ENCODE results near the gene IFNLR1. TPM values are rescaled to one million over a fixed set of nuclear protein-coding genes. Genes with fewer than 3 reads are reported as not detected.
A peak's percentile ranks its signal among the peaks of the same experiment; 100 is the strongest.

The IFNLR1 gene
- total and polyA plus RNA-seq, 2 donors from 2014 or later, result 1.6 to 4.8 TPM

DNA sequence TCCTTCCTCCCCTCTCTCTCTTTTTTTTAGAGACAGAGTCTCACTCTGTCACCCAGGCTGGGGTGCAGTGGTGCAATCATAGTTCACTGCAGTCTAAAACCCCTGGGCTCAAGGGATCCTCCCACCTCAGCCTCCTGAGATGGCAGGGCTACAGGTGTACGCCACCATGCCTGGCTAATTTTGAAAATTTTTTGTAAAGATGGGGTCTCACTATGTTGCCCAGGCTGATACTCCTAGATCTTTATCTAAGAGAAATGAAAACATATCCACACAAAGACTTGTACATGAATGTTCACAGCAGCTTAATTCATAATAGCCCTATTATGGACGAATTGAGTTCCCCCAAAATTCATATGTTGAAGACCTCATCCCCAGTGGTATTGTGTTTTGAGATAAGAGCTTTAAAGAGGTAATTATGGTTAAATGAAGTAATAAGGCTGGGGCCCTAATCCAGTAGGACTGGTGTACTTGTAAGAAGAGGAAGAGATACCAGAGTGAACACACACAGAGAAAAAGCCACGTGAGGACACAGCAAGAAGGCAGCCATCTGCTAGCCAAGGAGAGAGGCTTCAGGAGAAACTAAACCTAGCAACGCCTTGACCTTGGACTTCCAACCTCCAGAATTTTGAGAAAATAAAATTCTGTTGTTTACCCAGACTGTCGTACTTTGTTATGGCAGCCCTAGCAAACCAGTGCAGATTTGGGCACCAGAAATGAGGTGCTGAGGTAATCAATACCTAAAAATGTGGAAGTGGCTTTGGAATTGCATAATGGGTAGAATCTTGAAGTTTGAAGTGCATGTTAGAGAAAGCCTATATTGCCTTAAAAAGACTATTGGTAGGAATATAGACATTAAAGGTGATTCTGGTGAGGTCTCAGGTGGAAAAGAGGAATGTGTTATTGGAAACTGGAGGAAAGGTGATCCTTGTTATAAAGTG, 13.2 kb downstream of the IFNLR1 start:
- H3K36me3 ChIP-seq (ENCODE audit: control insufficient read depth in 2 of 3, insufficient read depth in 3 of 3, low read length in 3 of 3), result no peaks in the 10 kb centered on the region
- H3K9me3 ChIP-seq (ENCODE audit: control insufficient read depth in 2 of 3, insufficient read depth in 1 of 3, low read length in 3 of 3), result no peaks in the 10 kb centered on the region
- intact Hi-C loops (cut with DNase I), result no loop called here
- DNase-seq (no peak), FAIRE-seq (no peak)
- no peak overlapping the region for H3K9ac ChIP-seq (ENCODE audit: low read length in 3 of 3)
- H3K27me3 ChIP-seq (ENCODE audit: control insufficient read depth, insufficient read depth, low read length), result no peaks in the 10 kb centered on the region
- H3K4me3 ChIP-seq (ENCODE audit: low read length in 3 of 3), result no peak overlapping the region
- no peaks in the 10 kb centered on the region for H3K4me1 ChIP-seq (ENCODE audit: control insufficient read depth in 2 of 3, insufficient read depth in 2 of 3, low read depth in 1 of 3, low read length in 3 of 3)
- H3K27ac ChIP-seq (ENCODE audit: low read depth in 2 of 2, low read length in 2 of 2), result no peak overlapping the region
- TF ChIP-seq, protein P1, sequence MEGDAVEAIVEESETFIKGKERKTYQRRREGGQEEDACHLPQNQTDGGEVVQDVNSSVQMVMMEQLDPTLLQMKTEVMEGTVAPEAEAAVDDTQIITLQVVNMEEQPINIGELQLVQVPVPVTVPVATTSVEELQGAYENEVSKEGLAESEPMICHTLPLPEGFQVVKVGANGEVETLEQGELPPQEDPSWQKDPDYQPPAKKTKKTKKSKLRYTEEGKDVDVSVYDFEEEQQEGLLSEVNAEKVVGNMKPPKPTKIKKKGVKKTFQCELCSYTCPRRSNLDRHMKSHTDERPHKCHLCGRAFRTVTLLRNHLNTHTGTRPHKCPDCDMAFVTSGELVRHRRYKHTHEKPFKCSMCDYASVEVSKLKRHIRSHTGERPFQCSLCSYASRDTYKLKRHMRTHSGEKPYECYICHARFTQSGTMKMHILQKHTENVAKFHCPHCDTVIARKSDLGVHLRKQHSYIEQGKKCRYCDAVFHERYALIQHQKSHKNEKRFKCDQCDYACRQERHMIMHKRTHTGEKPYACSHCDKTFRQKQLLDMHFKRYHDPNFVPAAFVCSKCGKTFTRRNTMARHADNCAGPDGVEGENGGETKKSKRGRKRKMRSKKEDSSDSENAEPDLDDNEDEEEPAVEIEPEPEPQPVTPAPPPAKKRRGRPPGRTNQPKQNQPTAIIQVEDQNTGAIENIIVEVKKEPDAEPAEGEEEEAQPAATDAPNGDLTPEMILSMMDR (IDR thresholded peaks at IDR 0.05; ENCODE audit: borderline replicate concordance, extremely low read depth, insufficient read depth), result no peak

DNA sequence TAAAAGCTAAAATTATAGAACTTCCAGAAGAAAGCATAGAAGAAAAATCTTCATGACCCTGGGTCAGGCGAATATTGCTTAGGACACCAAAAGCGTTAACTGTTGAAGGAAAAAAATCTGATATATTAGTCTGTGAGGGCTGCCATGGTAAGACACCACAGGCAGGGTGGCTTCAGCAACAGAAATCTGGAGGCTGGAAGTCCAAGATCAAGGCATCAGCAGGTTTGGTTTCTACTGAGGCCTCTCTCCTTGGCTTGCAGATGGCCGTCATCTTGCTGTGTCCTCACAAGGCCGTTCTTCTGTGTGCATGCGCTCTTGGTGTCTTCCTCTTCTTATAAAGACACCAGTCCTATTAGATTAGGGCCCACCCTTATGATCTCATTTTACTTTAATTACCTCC, 14.5 kb downstream of the IFNLR1 start:
- DNase-seq, result no peak
- FAIRE-seq, result no peak

DNA sequence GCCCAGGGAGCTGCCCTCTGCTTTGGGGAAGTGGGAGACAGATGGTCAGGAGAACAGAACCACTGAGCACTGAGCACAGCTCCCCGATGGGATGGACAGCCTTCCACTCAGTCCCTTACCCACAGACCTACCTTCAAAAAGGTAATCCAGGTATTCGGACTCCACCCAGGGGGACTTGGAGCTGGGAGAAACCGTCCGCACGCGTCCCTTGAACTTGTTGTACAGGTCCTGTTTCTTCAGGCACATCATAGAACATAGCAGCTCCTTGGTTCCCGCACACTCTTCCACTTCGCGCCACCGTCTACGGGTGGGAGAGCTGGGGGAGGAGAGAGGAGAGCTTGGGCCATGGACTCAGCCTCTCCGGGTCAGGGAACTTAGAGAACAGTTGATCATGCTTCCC, 17.8 kb downstream of the IFNLR1 start:
- Histone ChIP-seq H3K9ac (ENCODE audit: low read length in 3 of 3) (no peak overlapping the region), H3K9me3 (ENCODE audit: control insufficient read depth in 2 of 3, insufficient read depth in 1 of 3, low read length in 3 of 3) (no peaks in the 10 kb centered on the region), H3K4me3 (ENCODE audit: low read length in 3 of 3) (no peak overlapping the region), H3K27me3 (ENCODE audit: control insufficient read depth, insufficient read depth, low read length) (no peaks in the 10 kb centered on the region), H3K4me1 (ENCODE audit: control insufficient read depth in 2 of 3, insufficient read depth in 2 of 3, low read depth in 1 of 3, low read length in 3 of 3) (peaks cover 0 to 1% (median 0%) of the 10 kb centered on the region in 3 donors), H3K36me3 (ENCODE audit: control insufficient read depth in 2 of 3, insufficient read depth in 3 of 3, low read length in 3 of 3) (no peaks in the 10 kb centered on the region), H3K27ac (ENCODE audit: low read depth in 2 of 2, low read length in 2 of 2) (no peak overlapping the region)
- DNase-seq (peak in 1 of 5 donors; percentile 50), FAIRE-seq (no peak)
- intact Hi-C loops (cut with DNase I), result no loop called here
- TF ChIP-seq, protein P1 (IDR thresholded peaks at IDR 0.05; ENCODE audit: borderline replicate concordance, extremely low read depth, insufficient read depth), result no peak

More for the DNA sequence above, 14.5 kb downstream of the IFNLR1 start:
- Histone ChIP-seq H3K4me3 (ENCODE audit: low read length in 3 of 3) (no peak overlapping the region), H3K27ac (ENCODE audit: low read depth in 2 of 2, low read length in 2 of 2) (no peak overlapping the region), H3K27me3 (ENCODE audit: control insufficient read depth, insufficient read depth, low read length) (no peaks in the 10 kb centered on the region), H3K4me1 (ENCODE audit: control insufficient read depth in 2 of 3, insufficient read depth in 2 of 3, low read depth in 1 of 3, low read length in 3 of 3) (no peaks in the 10 kb centered on the region), H3K36me3 (ENCODE audit: control insufficient read depth in 2 of 3, insufficient read depth in 3 of 3, low read length in 3 of 3) (no peaks in the 10 kb centered on the region), H3K9me3 (ENCODE audit: control insufficient read depth in 2 of 3, insufficient read depth in 1 of 3, low read length in 3 of 3) (no peaks in the 10 kb centered on the region), H3K9ac (ENCODE audit: low read length in 3 of 3) (no peak overlapping the region)
- TF ChIP-seq, protein P1 (IDR thresholded peaks at IDR 0.05; ENCODE audit: borderline replicate concordance, extremely low read depth, insufficient read depth), result no peak
- intact Hi-C loops (cut with DNase I), result no loop called here
